IMR-90 (cell line): Measurements from ENCODE around the gene USB1. TPM values are rescaled to one million over a fixed set of nuclear protein-coding genes. Genes with fewer than 3 reads are reported as not detected.

Source experiments
- ATAC-seq: fragments of 200-7000 bp; cut with Tn5 transposase; 2 replicates; pipeline ENCODE4 v1.9.1; 2020; ENCODE audit warnings: low read depth, mild to moderate bottlenecking, moderate library complexity
- BruUV-seq: library from RNA; stranded (reverse); fragments of 400-500 nt; replicated peaks from 2 replicates; lab custom pipeline; 2021; lab: Mats Ljungman, UMichigan
- CTCF ChIA-PET: fragments of 300-600 bp; formaldehyde crosslinking; extraction: SDS; loops from one replicate; lab custom pipeline; 2021; ENCODE audit warnings: antibody characterized with exemption; lab: Yijun Ruan, JAX
- POLR2A ChIA-PET: fragments of 300-600 bp; sonication (Branson Sonifier 250); formaldehyde crosslinking; loops from one replicate; lab custom pipeline; 2022; ENCODE audit warnings: antibody characterized with exemption; ENCODE audit not compliant: unreplicated experiment; lab: Charles Lee
- DNase-seq: peaks from one replicate; pipeline ENCODE4 v3.0.0; 2013
- H2AFZ ChIP-seq: replicated peaks from 2 replicates; pipeline ENCODE3; 2013; ENCODE audit warnings: low read length, mild to moderate bottlenecking; ENCODE audit not compliant: poor library complexity
- H2AK5ac ChIP-seq: 2 replicates; pipeline ENCODE4 v1.6.1; 2013; ENCODE audit warnings: low read depth, low read length, inconsistent platforms
- H2AK9ac ChIP-seq: replicated peaks from 2 replicates; pipeline ENCODE3; 2013; ENCODE audit warnings: mild to moderate bottlenecking, low read depth, low read length, moderate library complexity; ENCODE audit not compliant: poor library complexity
- H2BK120ac ChIP-seq: 2 replicates; pipeline ENCODE4 v1.6.1; 2013; ENCODE audit warnings: low read depth, low read length, inconsistent platforms
- H2BK15ac ChIP-seq: 3 replicates; pipeline ENCODE4 v1.6.1; 2013; ENCODE audit warnings: low read depth, low read length, inconsistent platforms
- H2BK20ac ChIP-seq: 2 replicates; pipeline ENCODE4 v1.6.1; 2013; ENCODE audit warnings: low read depth, mild to moderate bottlenecking, inconsistent platforms, low read length, moderate library complexity
- H2BK5ac ChIP-seq: 2 replicates; pipeline ENCODE4 v1.6.1; 2013; ENCODE audit warnings: mild to moderate bottlenecking, low read depth, low read length, inconsistent platforms; ENCODE audit not compliant: poor library complexity, severe bottlenecking
- H3K14ac ChIP-seq: replicated peaks from 2 replicates; pipeline ENCODE4 v1.6.1; 2013; ENCODE audit warnings: low read depth, low read length, inconsistent platforms
- H3K18ac ChIP-seq: 2 replicates; pipeline ENCODE4 v1.6.1; 2013; ENCODE audit warnings: low read depth, low read length, control low read depth
- H3K23ac ChIP-seq: 2 replicates; pipeline ENCODE4 v1.6.1; 2013; ENCODE audit warnings: low read depth, low read length, inconsistent platforms
- H3K27ac ChIP-seq: 2 replicates; pipeline ENCODE4 v1.5.1; 2013; ENCODE audit warnings: mild to moderate bottlenecking, control low read depth, low read length; ENCODE audit not compliant: insufficient read depth
- H3K27me3 ChIP-seq: 2 replicates; pipeline ENCODE4 v1.6.1; 2013; ENCODE audit warnings: low read length; ENCODE audit not compliant: control insufficient read depth, insufficient read depth
- H3K36me3 ChIP-seq: 2 replicates; pipeline ENCODE4 v1.6.1; 2013; ENCODE audit warnings: low read length, mixed read lengths; ENCODE audit not compliant: control insufficient read depth, insufficient read depth
- H3K4ac ChIP-seq: 2 replicates; pipeline ENCODE4 v1.6.1; 2013; ENCODE audit warnings: low read depth, low read length, inconsistent platforms
- H3K4me1 ChIP-seq: 2 replicates; pipeline ENCODE4 v1.6.1; 2013; ENCODE audit warnings: low read length, mixed read lengths; ENCODE audit not compliant: control insufficient read depth, insufficient read depth
- H3K4me2 ChIP-seq: 2 replicates; pipeline ENCODE4 v1.6.1; 2013; ENCODE audit warnings: low read depth, mild to moderate bottlenecking, control low read depth, low read length, moderate library complexity
- H3K4me3 ChIP-seq: 2 replicates; pipeline ENCODE4 v1.5.1; 2013; ENCODE audit warnings: low read depth, mild to moderate bottlenecking, control low read depth, low read length, moderate library complexity; ENCODE audit not compliant: insufficient read depth
- H3K56ac ChIP-seq: 2 replicates; pipeline ENCODE4 v1.6.1; 2013; ENCODE audit warnings: low read length, inconsistent platforms; ENCODE audit not compliant: insufficient read depth; ENCODE audit errors: extremely low read depth
- H3K79me1 ChIP-seq, 2 experiments: 2 replicates each; pipeline ENCODE4 v1.6.1; 2013; ENCODE audit warnings: low read length in 2 of 2, inconsistent platforms in 1 of 2, low read depth in 1 of 2
- H3K9ac ChIP-seq: 2 replicates; pipeline ENCODE4 v1.6.1; 2013; ENCODE audit warnings: low read depth, low read length, control low read depth
- H3K9me1 ChIP-seq: 2 replicates; pipeline ENCODE4 v1.6.1; 2013; ENCODE audit warnings: low read length, inconsistent platforms; ENCODE audit not compliant: insufficient read depth
- H3K9me3 ChIP-seq: 2 replicates; pipeline ENCODE4 v1.6.1; 2013; ENCODE audit warnings: low read length; ENCODE audit not compliant: control insufficient read depth, insufficient read depth
- H4K20me1 ChIP-seq: 2 replicates; pipeline ENCODE4 v1.6.1; 2013; ENCODE audit warnings: low read length, inconsistent platforms; ENCODE audit not compliant: insufficient read depth
- H4K5ac ChIP-seq: 2 replicates; pipeline ENCODE4 v1.6.1; 2013; ENCODE audit warnings: mild to moderate bottlenecking, low read depth, low read length, control low read depth
- H4K8ac ChIP-seq, 2 experiments: 2 replicates each; pipeline ENCODE4 v1.6.1; 2013; ENCODE audit warnings: low read depth in 2 of 2, low read length in 2 of 2, control low read depth in 1 of 2, inconsistent platforms in 1 of 2
- H4K91ac ChIP-seq: 2 replicates; pipeline ENCODE4 v1.6.1; 2013; ENCODE audit warnings: low read depth, low read length, inconsistent platforms; ENCODE audit not compliant: insufficient read depth
- BHLHE40 ChIP-seq: fragments of 150-350 bp; IDR thresholded peaks from 2 replicates; pipeline ENCODE4 v1.6.1; 2016; ENCODE audit warnings: mild to moderate bottlenecking, low read depth, low read length
- MAFK ChIP-seq: IDR thresholded peaks from 2 replicates; pipeline ENCODE4 v1.6.1; 2012; ENCODE audit warnings: low read depth, low read length, improper control_type of control experiment
- MXI1 ChIP-seq: IDR thresholded peaks from 2 replicates; pipeline ENCODE4 v1.6.1; 2012; ENCODE audit warnings: low read depth, mild to moderate bottlenecking, low read length, moderate library complexity, borderline replicate concordance
- RFX5 ChIP-seq: IDR thresholded peaks from 2 replicates; pipeline ENCODE4 v1.8.0; 2012; ENCODE audit warnings: low read depth, mild to moderate bottlenecking, low read length, moderate library complexity
- WGBS, 2 experiments: methylation state at CpG; one replicate each; pipeline versions ENCODE4 v1.1.5 to v1.1.7; 2013; ENCODE audit warnings: missing lambda C conversion rate in 2 of 2; ENCODE audit not compliant: insufficient read length in 1 of 2; ENCODE audit errors: extremely low coverage in 2 of 2; 5-methylcytosine and 5-hydroxymethylcytosine counted together
- dilution Hi-C: fragments of 300-500 bp; cut with HindIII; formaldehyde crosslinking; loops from one replicate; pipeline ENCODE4 v1.14.3; 2018; ENCODE audit warnings: low sequenced_read_pairs; ENCODE audit not compliant: unreplicated experiment
- in situ Hi-C: fragments of 300-500 bp; cut with MboI; formaldehyde crosslinking; loops from 3 replicates; pipeline ENCODE4 v1.14.3; 2019; ENCODE audit warnings: low sequenced_read_pairs, inconsistent platforms, mixed read lengths
- intact Hi-C: fragments of 100-400 bp; cut with micrococcal nuclease; formaldehyde crosslinking; loops from 2 replicates; pipeline ENCODE4 v1.10.0; 2022
- polyA plus RNA-seq, 3 experiments: library from polyadenylated mRNA; depleted of rRNA; stranded (reverse); fragments of >200 nt; gene quantifications; 2 replicates each; pipeline ENCODE4 v1.2.3, GENCODE V29; 2012; ENCODE audit warnings: low replicate concordance in 1 of 3
- total RNA-seq: library from RNA; depleted of rRNA; stranded (reverse); fragments of >200 nt; gene quantifications from 2 replicates; pipeline ENCODE4 v1.2.3, GENCODE V29; 2012

USB1 gene
- total and polyA plus RNA-seq, 2 of the 4 experiments (the other 2 are of a cell fraction) = 45.9 to 94.9 TPM

- Histone ChIP-seq H3K36me3 (peaks cover 34% of the 10 kb centered on the region; the same call in 1 of the 2 replicates), H3K23ac (no peak overlapping the region), H2BK5ac (no peak overlapping the region), H3K9me3 (no peaks in the 10 kb centered on the region), H4K5ac (no peak overlapping the region), H3K4ac (no peak overlapping the region), H3K27me3 (no peaks in the 10 kb centered on the region; the same call in 1 of the 2 replicates), H3K4me3 (no peak overlapping the region), H3K27ac (no peak overlapping the region), H4K91ac (no peak overlapping the region), H2BK15ac (no peak overlapping the region), H3K79me1 (peaks cover 5 to 30% of the 10 kb centered on the region in 2 experiments; a peak in 3 of 4 replicates), H4K20me1 (peaks cover 15% of the 10 kb centered on the region), H3K9ac (no peak overlapping the region), H3K56ac (no peak overlapping the region), H2AK5ac (no peak overlapping the region), H2BK120ac (no peak overlapping the region), H3K18ac (no peak overlapping the region), H2AK9ac (no peak overlapping the region), H4K8ac (no peak overlapping the region), H3K9me1 (peaks cover 3% of the 10 kb centered on the region; the same call in 1 of the 2 replicates), H3K4me2 (no peak overlapping the region), H2BK20ac (no peak overlapping the region), H2AFZ (no peak overlapping the region), H3K4me1 (peaks cover 1% of the 10 kb centered on the region; the same call in 1 of the 2 replicates), H3K14ac (no peak overlapping the region)
- ChIA-PET POLR2A (no interaction called here), CTCF (no interaction called here)
- DNase-seq = no peak
- in situ Hi-C loops (no loop called here), intact Hi-C loops (no loop called here), dilution Hi-C loops (no loop called here)
- 100% methylated on average over 1 of the region's 5 CpGs; no CpG with 5 or more reads in 1 of the 2 experiments for WGBS, 2 experiments
- BruUV-seq = no TSS peak
- ATAC-seq = no peak
- TF ChIP-seq BHLHE40 = no peak
- TF ChIP-seq MXI1 = no peak
- no peak for TF ChIP-seq RFX5
- no peak for TF ChIP-seq MAFK
These were observed 7.3 kb upstream of the USB1 start for GRCh38 chr16:57993897-57994296.
